Endodermal cell (in vitro differentiated cells): Measurements from ENCODE around the gene MAGEA9. TPM values are rescaled to one million over a fixed set of nuclear protein-coding genes. Genes with fewer than 3 reads are reported as not detected.

Experiments
- DNase-seq: peaks from one replicate; pipeline ENCODE4 v3.0.0-alpha.2; 2017
- H3K27ac ChIP-seq: 2 replicates; pipeline ENCODE4 v1.5.1; 2013; ENCODE audit warnings: mild to moderate bottlenecking, low read depth, low read length, moderate library complexity
- H3K27me3 ChIP-seq: 2 replicates; pipeline ENCODE4 v1.6.1; 2013; ENCODE audit warnings: mild to moderate bottlenecking, low read length, moderate library complexity; ENCODE audit not compliant: insufficient read depth, control insufficient read depth, poor library complexity, severe bottlenecking
- H3K36me3 ChIP-seq: 2 replicates; pipeline ENCODE4 v1.7.0; 2013; ENCODE audit warnings: mild to moderate bottlenecking, low read length, moderate library complexity; ENCODE audit not compliant: control insufficient read depth, insufficient read depth
- H3K4me1 ChIP-seq: one replicate; pipeline ENCODE4 v1.7.0; 2013; ENCODE audit warnings: low read length; ENCODE audit not compliant: control insufficient read depth, insufficient read depth
- H3K4me3 ChIP-seq: 2 replicates; pipeline ENCODE4 v1.5.1; 2013; ENCODE audit warnings: mild to moderate bottlenecking, low read length, moderate library complexity
- H3K9ac ChIP-seq: 2 replicates; pipeline ENCODE4 v1.6.1; 2013; ENCODE audit warnings: mild to moderate bottlenecking, low read length, moderate library complexity; ENCODE audit not compliant: poor library complexity, severe bottlenecking; ENCODE audit errors: extremely low read depth
- H3K9me3 ChIP-seq: 2 replicates; pipeline ENCODE4 v1.6.1; 2013; ENCODE audit warnings: mild to moderate bottlenecking, low read length, moderate library complexity; ENCODE audit not compliant: control insufficient read depth
- H3K27ac Mint-ChIP-seq: 2 replicates; pipeline ENCODE4 v1.8.0; 2020; ENCODE audit warnings: mixed read lengths
- H3K27me3 Mint-ChIP-seq: 2 replicates; pipeline ENCODE4 v1.8.0; 2021; ENCODE audit warnings: mild to moderate bottlenecking, mixed read lengths; ENCODE audit not compliant: insufficient read depth
- H3K36me3 Mint-ChIP-seq: 2 replicates; pipeline ENCODE4 v1.8.0; 2020; ENCODE audit warnings: low read depth, mixed read lengths
- H3K4me1 Mint-ChIP-seq: 2 replicates; pipeline ENCODE4 v1.8.0; 2020; ENCODE audit warnings: mixed read lengths
- H3K4me3 Mint-ChIP-seq: 2 replicates; pipeline ENCODE4 v1.8.0; 2020; ENCODE audit warnings: mild to moderate bottlenecking, moderate library complexity, mixed read lengths
- H3K9me3 Mint-ChIP-seq: 2 replicates; pipeline ENCODE4 v1.8.0; 2020; ENCODE audit warnings: mild to moderate bottlenecking, mixed read lengths
- CTCF ChIP-seq: fragments of 200-600 bp; sonication (generic); conservative IDR thresholded peaks from 2 replicates; pipeline ENCODE4 v1.5.0; 2021; ENCODE audit warnings: antibody characterized with exemption, mild to moderate bottlenecking
- WGBS, 2 experiments: methylation state at CpG; one replicate each; pipeline versions ENCODE4 v1.1.5 to v1.1.7; 2013; ENCODE audit warnings: missing lambda C conversion rate in 2 of 2, mixed read lengths in 1 of 2; ENCODE audit not compliant: insufficient coverage in 1 of 2, insufficient read length in 1 of 2; 5-methylcytosine and 5-hydroxymethylcytosine counted together
- total RNA-seq, 2 donors: library from RNA; stranded (reverse); fragmentation: NEBNext Ultra II Directional in 1 of 2; extraction: Animal tissue kit (Norgen Biotek cat#: 25700) in 1 of 2; gene quantifications; 2 replicates in 1 of 2; 3 replicates in 1 of 2; pipeline ENCODE4 v1.2.1, GENCODE V29; 2021

MAGEA9 gene
- total RNA-seq, 2 donors from 2014 or later = not detected

DNA sequence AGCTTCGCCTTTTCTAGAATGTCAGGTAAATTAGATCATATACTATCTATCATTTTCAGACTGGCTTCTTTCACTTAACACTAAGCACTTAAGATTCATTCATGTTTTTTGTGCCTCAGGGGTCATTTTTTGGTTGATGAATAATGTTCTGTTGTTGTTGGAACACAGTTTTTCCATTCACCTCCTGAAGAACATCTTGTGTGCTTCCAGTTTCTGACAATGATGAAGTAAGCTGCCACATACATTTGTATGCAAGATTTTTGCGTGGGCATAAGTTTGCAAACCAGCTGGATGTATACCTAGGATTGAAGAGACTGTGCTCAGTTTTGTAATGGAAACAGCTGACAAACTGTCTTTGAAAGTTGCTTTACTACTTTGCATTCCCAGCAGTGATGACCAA is 37.6 kb downstream of the MAGEA9 start:
- no peak overlapping the region for H3K4me3 ChIP-seq
- Mint-ChIP-seq H3K36me3 (no peaks in the 10 kb centered on the region), H3K9me3 (peaks cover 76% of the 10 kb centered on the region), H3K4me1 (no peaks in the 10 kb centered on the region), H3K4me3 (no peak overlapping the region), H3K27ac (no peak overlapping the region), H3K27me3 (peaks cover 2% of the 10 kb centered on the region)
- TF ChIP-seq CTCF = no peak
- DNase-seq = no peak
- 94% methylated on average over 2 of the region's 2 CpGs; no CpG with 5 or more reads in 1 of the 2 experiments for WGBS, 2 experiments
- no peaks in the 10 kb centered on the region for H3K36me3 ChIP-seq
- no peaks in the 10 kb centered on the region for H3K4me1 ChIP-seq
- no peaks in the 10 kb centered on the region for H3K9me3 ChIP-seq
- no peak overlapping the region for H3K27ac ChIP-seq
- H3K9ac ChIP-seq = no peak overlapping the region
- H3K27me3 ChIP-seq = no peaks in the 10 kb centered on the region

DNA sequence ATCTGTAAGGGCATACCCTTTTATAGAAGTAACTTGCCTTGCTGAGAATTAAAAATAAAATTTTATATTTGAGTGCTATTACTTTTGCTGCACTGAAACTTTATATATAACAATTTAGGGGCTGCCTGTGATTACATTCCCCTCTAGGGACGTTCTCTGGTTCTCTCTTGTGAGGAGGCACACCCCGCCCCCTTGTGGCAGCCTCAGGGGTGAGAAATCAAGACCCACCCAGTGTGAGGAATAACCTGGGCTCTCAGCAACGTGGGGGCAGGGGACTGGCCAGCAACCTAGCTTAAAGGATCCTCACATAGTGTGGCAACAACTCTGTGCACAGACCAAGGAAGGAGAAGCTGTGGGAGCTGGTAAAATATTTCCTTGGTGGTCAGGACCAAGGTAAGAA is 43.7 kb downstream of the MAGEA9 start:
- Mint-ChIP-seq H3K4me3 (no peak overlapping the region), H3K4me1 (peaks cover 26% of the 10 kb centered on the region), H3K36me3 (peaks cover 3% of the 10 kb centered on the region), H3K27me3 (peaks cover 3% of the 10 kb centered on the region), H3K9me3 (peaks cover 76% of the 10 kb centered on the region), H3K27ac (no peak overlapping the region)
- Histone ChIP-seq H3K27ac (no peak overlapping the region), H3K27me3 (no peaks in the 10 kb centered on the region), H3K4me1 (no peaks in the 10 kb centered on the region), H3K9me3 (no peaks in the 10 kb centered on the region), H3K9ac (no peak overlapping the region), H3K4me3 (no peak overlapping the region), H3K36me3 (no peaks in the 10 kb centered on the region)
- peak; percentile 79 for DNase-seq
- TF ChIP-seq CTCF = peak; percentile 68
- WGBS, 2 experiments = 37% methylated on average over 3 of the region's 3 CpGs; no CpG with 5 or more reads in 1 of the 2 experiments

GRCh38 chrX:149827254-149827653 is 45.5 kb downstream of the MAGEA9 start:
- Mint-ChIP-seq H3K9me3 (peaks cover 66% of the 10 kb centered on the region), H3K36me3 (peaks cover 3% of the 10 kb centered on the region), H3K27me3 (peaks cover 1% of the 10 kb centered on the region), H3K4me1 (peaks cover 35% of the 10 kb centered on the region), H3K27ac (peak overlapping the region; percentile 76), H3K4me3 (peak overlapping the region; percentile 26)
- Histone ChIP-seq H3K9ac (no peak overlapping the region), H3K36me3 (no peaks in the 10 kb centered on the region), H3K4me1 (no peaks in the 10 kb centered on the region), H3K9me3 (no peaks in the 10 kb centered on the region), H3K27me3 (no peaks in the 10 kb centered on the region), H3K4me3 (no peak overlapping the region), H3K27ac (no peak overlapping the region)
- DNase-seq = no peak
- 50 to 100% methylated on average over 1 of the region's 1 CpG for WGBS, 2 experiments
- TF ChIP-seq CTCF = no peak
